ENCODE results near the gene KLC1. TPM values are rescaled to one million over a fixed set of nuclear protein-coding genes. Genes with fewer than 3 reads are reported as not detected.

The KLC1 gene
- total and polyA plus RNA-seq, 10 of the 15 experiments (the other 5 are each of a cell fraction or from before 2014, with no cell fraction given) = 5.5 to 137 (median 76.1) TPM

DNA sequence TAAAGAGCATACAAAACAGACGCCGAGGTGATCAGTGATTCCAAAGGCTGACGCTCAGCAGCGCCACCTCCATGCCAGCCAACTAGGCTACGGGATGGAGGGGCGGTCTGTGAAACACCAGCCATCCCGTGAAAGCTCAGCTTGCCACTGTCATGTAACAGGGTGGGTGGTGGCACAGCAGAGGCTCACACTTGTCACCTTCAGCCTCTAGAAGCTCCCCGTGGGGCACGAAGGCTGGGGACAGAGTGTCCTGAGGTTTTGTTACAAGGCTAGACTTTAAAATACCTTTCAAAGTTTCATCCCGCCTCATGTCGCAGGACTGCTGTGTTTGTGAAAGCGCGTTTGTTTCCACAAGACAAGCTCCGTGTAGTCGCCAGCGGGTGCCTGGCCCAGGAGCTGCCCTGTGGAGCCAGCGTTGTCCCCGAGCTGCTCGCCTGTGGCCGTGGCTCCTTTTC, 65.6 kb downstream of the KLC1 start:
- Histone ChIP-seq H3K9me3 (replicated peaks; ENCODE audit: control insufficient read depth, insufficient read depth, low read length) (no peaks in the 10 kb centered on the region), H3K27ac (ENCODE audit: control insufficient read depth, insufficient read depth) (no peak overlapping the region), H3K4me1 (ENCODE audit: control insufficient read depth, insufficient read depth, low read length) (peaks cover 27% of the 10 kb centered on the region), H3K4me3 (no peak overlapping the region), H3K4me2 (ENCODE audit: control insufficient read depth, insufficient read depth) (no peak overlapping the region), H3K79me2 (ENCODE audit: control insufficient read depth, insufficient read depth, low read length) (peaks cover 8% of the 10 kb centered on the region), H4K20me1 (ENCODE audit: control insufficient read depth, insufficient read depth) (no peaks in the 10 kb centered on the region), H2AFZ (ENCODE audit: control insufficient read depth, low read depth, low read length) (no peak overlapping the region), H3K36me3 (ENCODE audit: control insufficient read depth in 2 of 2, insufficient read depth in 2 of 2, low read length in 1 of 2) (peaks cover 11 to 20% of the 10 kb centered on the region in 2 experiments; a peak in 3 of 4 replicates), H3K27me3 (replicated peaks in 1 of 2; ENCODE audit: control insufficient read depth in 2 of 2, insufficient read depth in 2 of 2, low read length in 1 of 2) (no peaks in the 10 kb centered on the region), H3K9ac (ENCODE audit: control insufficient read depth, insufficient read depth, low read length) (no peak overlapping the region)
- no peak for FAIRE-seq
- TF ChIP-seq NFIC (IDR thresholded peaks at IDR 0.05; ENCODE audit: low read depth, low read length) (no peak), EGR1 (IDR thresholded peaks at IDR 0.05; ENCODE audit: borderline replicate concordance in 1 of 2, low read depth in 2 of 2, low read length in 2 of 2) (no peak), TAF1 (IDR thresholded peaks at IDR 0.05; ENCODE audit: borderline replicate concordance, low read depth, low read length) (no peak)
- TF ChIP-seq, protein P1, sequence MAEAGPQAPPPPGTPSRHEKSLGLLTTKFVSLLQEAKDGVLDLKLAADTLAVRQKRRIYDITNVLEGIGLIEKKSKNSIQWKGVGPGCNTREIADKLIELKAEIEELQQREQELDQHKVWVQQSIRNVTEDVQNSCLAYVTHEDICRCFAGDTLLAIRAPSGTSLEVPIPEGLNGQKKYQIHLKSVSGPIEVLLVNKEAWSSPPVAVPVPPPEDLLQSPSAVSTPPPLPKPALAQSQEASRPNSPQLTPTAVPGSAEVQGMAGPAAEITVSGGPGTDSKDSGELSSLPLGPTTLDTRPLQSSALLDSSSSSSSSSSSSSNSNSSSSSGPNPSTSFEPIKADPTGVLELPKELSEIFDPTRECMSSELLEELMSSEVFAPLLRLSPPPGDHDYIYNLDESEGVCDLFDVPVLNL (IDR thresholded peaks at IDR 0.05; ENCODE audit: low read depth, low read length) = no peak
- ATAC-seq = no peak
- intact Hi-C loops (cut with micrococcal nuclease; ENCODE audit: unreplicated experiment) = no loop called here
- 96% methylated on average over 20 of the region's 20 CpGs for WGBS (ENCODE audit: insufficient coverage, insufficient replicate concordance, low lambda C conversion rate, missing lambda C conversion rate)
- SMC1A ChIA-PET (ENCODE audit: uncharacterized antibody, unreplicated experiment) = interaction anchor here (1.0 kb wide), 1 partner anchor 123 kb away, joined by 3 read pairs; no protein-coding TSS in a partner anchor
- no TSS peak for BruUV-seq (replicated peaks)
- RAD21 ChIA-PET (ENCODE audit: unreplicated experiment) = interaction anchor here (0.6 kb wide), 2 partner anchors 24 to 1606 kb away, joined by 3 read pairs; partner anchors contain the start of gene BRF1
- in situ Hi-C loops (cut with MboI) = no loop called here
- POLR2A ChIA-PET = interaction anchor here (0.6 kb wide), 1 partner anchor 30 kb away, joined by 3 read pairs; no protein-coding TSS in a partner anchor
- CTCF ChIA-PET = no interaction called here
- no peak for DNase-seq (ENCODE audit: low read depth, low spot score)

Measured in GM12878 (cell line).